Nephron (organoid): ENCODE results near the gene RRAS.

Experiments
- H3K27ac Mint-ChIP-seq, 3 experiments: 2 replicates each; pipeline ENCODE4 v1.8.0; 2020; ENCODE audit warnings: mixed read lengths in 3 of 3, mild to moderate bottlenecking in 2 of 3, moderate library complexity in 1 of 3
- H3K27me3 Mint-ChIP-seq: 2 replicates; pipeline ENCODE4 v1.8.0; 2021; ENCODE audit warnings: low read depth, mild to moderate bottlenecking, moderate library complexity, mixed read lengths
- H3K36me3 Mint-ChIP-seq: 2 replicates; pipeline ENCODE4 v1.8.0; 2020; ENCODE audit warnings: low read depth, mixed read lengths
- H3K4me1 Mint-ChIP-seq: 2 replicates; pipeline ENCODE4 v1.8.0; 2020; ENCODE audit warnings: mixed read lengths
- H3K4me3 Mint-ChIP-seq, 3 experiments: 2 replicates each; pipeline ENCODE4 v1.8.0; 2020; ENCODE audit warnings: mild to moderate bottlenecking in 3 of 3, mixed read lengths in 3 of 3, moderate library complexity in 2 of 3
- H3K9me3 Mint-ChIP-seq: 2 replicates; pipeline ENCODE4 v1.8.0; 2020; ENCODE audit warnings: mixed read lengths
- TF ChIP-seq, protein P1 (sequence below), 3 experiments: fragments of 200-600 bp; sonication (generic); IDR thresholded peaks; one replicate each; pipeline ENCODE4 v1.5.0; 2021; ENCODE audit warnings: antibody characterized with exemption in 3 of 3; ENCODE audit not compliant: unreplicated experiment in 3 of 3

The RRAS gene

DNA sequence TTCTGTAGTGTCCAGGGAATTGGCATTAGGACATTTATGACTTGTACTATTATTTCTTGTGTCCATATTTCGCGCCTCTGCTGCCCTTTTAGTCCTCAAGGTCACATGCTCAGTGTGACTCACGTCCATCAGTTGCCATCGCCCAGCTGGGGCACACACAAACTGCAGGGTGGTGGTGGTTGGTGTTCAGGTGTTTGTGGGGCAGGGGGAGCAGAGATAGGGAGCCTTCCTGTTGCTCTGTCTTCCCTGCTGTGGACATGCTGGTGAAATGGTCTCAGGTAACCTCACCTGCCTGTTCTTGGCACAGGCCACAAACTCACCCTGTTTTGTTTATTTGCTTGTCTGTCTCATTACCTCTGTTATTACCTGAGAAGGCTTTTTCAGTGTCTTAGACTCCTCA lies 26.6 kb downstream of the RRAS start:
- H3K36me3 Mint-ChIP-seq, result peaks cover 67% of the 10 kb centered on the region
- TF ChIP-seq, protein P1, sequence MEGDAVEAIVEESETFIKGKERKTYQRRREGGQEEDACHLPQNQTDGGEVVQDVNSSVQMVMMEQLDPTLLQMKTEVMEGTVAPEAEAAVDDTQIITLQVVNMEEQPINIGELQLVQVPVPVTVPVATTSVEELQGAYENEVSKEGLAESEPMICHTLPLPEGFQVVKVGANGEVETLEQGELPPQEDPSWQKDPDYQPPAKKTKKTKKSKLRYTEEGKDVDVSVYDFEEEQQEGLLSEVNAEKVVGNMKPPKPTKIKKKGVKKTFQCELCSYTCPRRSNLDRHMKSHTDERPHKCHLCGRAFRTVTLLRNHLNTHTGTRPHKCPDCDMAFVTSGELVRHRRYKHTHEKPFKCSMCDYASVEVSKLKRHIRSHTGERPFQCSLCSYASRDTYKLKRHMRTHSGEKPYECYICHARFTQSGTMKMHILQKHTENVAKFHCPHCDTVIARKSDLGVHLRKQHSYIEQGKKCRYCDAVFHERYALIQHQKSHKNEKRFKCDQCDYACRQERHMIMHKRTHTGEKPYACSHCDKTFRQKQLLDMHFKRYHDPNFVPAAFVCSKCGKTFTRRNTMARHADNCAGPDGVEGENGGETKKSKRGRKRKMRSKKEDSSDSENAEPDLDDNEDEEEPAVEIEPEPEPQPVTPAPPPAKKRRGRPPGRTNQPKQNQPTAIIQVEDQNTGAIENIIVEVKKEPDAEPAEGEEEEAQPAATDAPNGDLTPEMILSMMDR (IDR thresholded peaks at IDR 0.05; ENCODE audit: unreplicated experiment in 3 of 3), result no peak
- H3K27ac Mint-ChIP-seq, result no peak overlapping the region
- no peaks in the 10 kb centered on the region for H3K27me3 Mint-ChIP-seq
- H3K9me3 Mint-ChIP-seq, result no peaks in the 10 kb centered on the region
- no peaks in the 10 kb centered on the region for H3K4me1 Mint-ChIP-seq
- no peak overlapping the region for H3K4me3 Mint-ChIP-seq

DNA sequence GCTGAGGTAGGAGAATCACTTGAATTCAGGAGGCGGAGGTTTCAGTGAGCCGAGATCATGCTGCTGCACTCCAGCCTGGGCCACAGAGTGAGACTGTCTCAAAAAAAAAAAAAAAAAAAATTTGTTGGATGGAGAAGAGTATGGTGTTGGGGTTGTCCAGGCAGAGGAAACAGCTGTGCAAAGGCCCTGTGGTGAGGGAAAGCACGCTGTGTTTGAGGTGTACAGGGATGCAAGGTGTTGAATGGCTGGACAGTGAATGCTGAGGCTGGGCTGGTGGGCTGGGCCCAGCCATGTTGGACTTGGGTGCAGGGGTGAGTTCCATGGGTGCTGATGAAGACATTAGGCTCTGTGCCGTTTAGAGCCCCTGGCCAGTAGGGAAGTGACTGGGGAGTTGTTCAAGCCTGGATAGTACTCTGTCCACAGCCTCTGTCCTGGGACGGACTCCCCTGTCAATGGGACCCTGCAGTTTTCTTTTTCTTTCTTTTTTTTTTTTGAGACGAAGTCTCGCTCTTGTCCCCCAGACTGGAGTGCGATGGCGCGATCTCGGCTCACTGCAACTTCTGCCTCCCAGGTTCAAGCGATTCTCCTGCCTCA lies 30.3 kb downstream of the RRAS start:
- peaks cover 47% of the 10 kb centered on the region for H3K36me3 Mint-ChIP-seq
- H3K4me1 Mint-ChIP-seq, result no peaks in the 10 kb centered on the region
- no peaks in the 10 kb centered on the region for H3K9me3 Mint-ChIP-seq
- H3K27ac Mint-ChIP-seq, result no peak overlapping the region
- no peaks in the 10 kb centered on the region for H3K27me3 Mint-ChIP-seq
- TF ChIP-seq, protein P1 (IDR thresholded peaks at IDR 0.05; ENCODE audit: unreplicated experiment in 3 of 3), result no peak
- no peak overlapping the region for H3K4me3 Mint-ChIP-seq

DNA sequence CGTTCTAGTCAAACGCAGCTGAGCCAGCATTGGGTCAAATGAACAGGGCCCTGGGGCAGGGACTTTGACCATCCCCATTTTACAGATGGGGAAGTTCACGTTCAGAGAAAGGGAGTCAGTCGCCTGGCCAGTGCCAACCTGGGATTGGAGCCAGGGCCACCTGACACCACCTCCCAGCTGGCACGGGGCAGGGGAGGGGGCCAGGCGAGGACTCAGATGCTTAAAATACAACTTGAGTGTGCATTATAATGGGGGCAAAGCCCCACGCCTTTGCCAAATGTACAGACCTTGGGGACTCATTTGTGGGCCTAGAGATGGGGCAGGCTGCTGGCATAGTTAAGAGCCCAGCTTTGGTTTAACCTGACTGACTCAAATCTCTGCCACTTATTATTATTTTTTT lies 34.3 kb downstream of the RRAS start:
- TF ChIP-seq, protein P1 (IDR thresholded peaks at IDR 0.05; ENCODE audit: unreplicated experiment in 3 of 3), result no peak
- no peaks in the 10 kb centered on the region for H3K9me3 Mint-ChIP-seq
- no peaks in the 10 kb centered on the region for H3K4me1 Mint-ChIP-seq
- peaks cover 59% of the 10 kb centered on the region for H3K36me3 Mint-ChIP-seq
- H3K27ac Mint-ChIP-seq, result no peak overlapping the region
- H3K27me3 Mint-ChIP-seq, result no peaks in the 10 kb centered on the region
- no peak overlapping the region for H3K4me3 Mint-ChIP-seq

DNA sequence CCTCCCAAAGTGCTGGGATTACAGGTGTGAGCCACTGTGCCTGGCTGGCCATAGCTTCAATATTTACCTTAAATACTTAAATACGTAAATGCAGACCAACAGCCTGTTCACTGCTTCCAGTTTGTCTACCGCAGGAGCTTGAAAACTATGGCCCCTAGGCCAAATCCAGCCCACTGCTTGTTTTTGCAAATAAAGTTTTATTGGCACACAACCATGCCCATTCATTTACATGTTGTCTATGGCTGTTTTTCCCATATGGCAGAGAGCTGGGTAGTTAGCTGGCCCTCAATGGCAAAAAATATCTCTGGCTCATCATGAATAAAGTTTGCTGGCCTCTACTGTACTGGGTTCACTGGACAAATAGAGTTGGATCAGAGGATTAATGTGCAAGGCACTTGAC lies 37.1 kb downstream of the RRAS start:
- TF ChIP-seq, protein P1 (IDR thresholded peaks at IDR 0.05; ENCODE audit: unreplicated experiment in 3 of 3), result no peak
- Mint-ChIP-seq H3K4me1 (no peaks in the 10 kb centered on the region), H3K27me3 (no peaks in the 10 kb centered on the region), H3K9me3 (no peaks in the 10 kb centered on the region), H3K27ac (no peak overlapping the region), H3K36me3 (peaks cover 59% of the 10 kb centered on the region), H3K4me3 (no peak overlapping the region)

DNA sequence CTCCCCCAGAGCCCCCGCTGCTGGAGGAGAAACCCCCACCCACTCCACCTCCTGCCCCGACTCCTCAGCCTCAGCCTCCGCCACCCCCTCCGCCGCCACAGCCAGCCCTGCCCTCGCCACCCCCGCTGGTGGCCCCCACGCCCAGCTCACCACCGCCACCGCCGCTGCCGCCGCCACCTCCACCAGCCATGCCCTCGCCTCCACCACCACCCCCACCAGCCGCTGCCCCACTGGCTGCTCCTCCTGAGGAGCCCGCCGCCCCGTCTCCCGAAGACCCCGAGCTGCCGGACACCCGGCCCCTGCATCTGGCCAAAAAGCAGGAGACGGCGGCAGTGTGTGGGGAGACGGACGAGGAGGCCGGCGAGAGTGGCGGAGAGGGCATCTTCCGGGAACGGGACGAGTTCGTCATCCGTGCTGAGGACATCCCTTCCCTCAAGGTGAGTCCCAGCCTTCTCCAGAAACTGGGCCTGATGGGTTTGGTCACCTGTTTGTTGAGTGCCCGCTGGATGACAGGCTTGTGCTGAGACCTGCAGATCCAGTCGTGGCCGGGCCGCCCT lies 38.4 kb downstream of the RRAS start:
- Mint-ChIP-seq H3K27me3 (no peaks in the 10 kb centered on the region), H3K4me3 (no peak overlapping the region), H3K36me3 (peaks cover 50% of the 10 kb centered on the region), H3K4me1 (no peaks in the 10 kb centered on the region), H3K9me3 (no peaks in the 10 kb centered on the region), H3K27ac (no peak overlapping the region)
- TF ChIP-seq, protein P1 (IDR thresholded peaks at IDR 0.05; ENCODE audit: unreplicated experiment in 3 of 3), result no peak
